PC-9 (cell line): Measurements from ENCODE around the gene RALGAPB. TPM values are rescaled to one million over a fixed set of nuclear protein-coding genes. Genes with fewer than 3 reads are reported as not detected.

Source experiments
- BruUV-seq: library from RNA; stranded (reverse); fragments of 400-500 nt; replicated peaks from 2 replicates; lab custom pipeline; 2021; lab: Mats Ljungman, UMichigan
- CTCF ChIA-PET: fragments of 300-600 bp; sonication (Branson Sonifier 250); formaldehyde crosslinking; loops from one replicate; lab custom pipeline; 2022; ENCODE audit warnings: antibody characterized with exemption; lab: Charles Lee
- POLR2A ChIA-PET: fragments of 300-600 bp; sonication (Branson Sonifier 250); formaldehyde crosslinking; loops from one replicate; lab custom pipeline; 2022; ENCODE audit warnings: antibody characterized with exemption; ENCODE audit not compliant: unreplicated experiment; lab: Charles Lee
- DNase-seq, 2 experiments: peaks; one replicate each; pipeline versions ENCODE4 v3.0.0 to v3.0.0-alpha.2; 2015 to 2022; ENCODE audit warnings: mixed read lengths in 1 of 2
- H2AFZ ChIP-seq: fragments of 200-600 bp; sonication (generic); 2 replicates; pipeline ENCODE4 v1.8.1; 2017; ENCODE audit warnings: antibody characterized with exemption
- H3F3A ChIP-seq: fragments of 200-600 bp; sonication (generic); 2 replicates; pipeline ENCODE4 v1.8.1; 2017; ENCODE audit warnings: antibody characterized with exemption, mild to moderate bottlenecking, low read depth; ENCODE audit not compliant: insufficient read depth
- H3K27ac ChIP-seq: fragments of 200-600 bp; sonication (generic); 2 replicates; pipeline ENCODE4 v1.6.1; 2016; ENCODE audit warnings: mixed run types
- H3K27me3 ChIP-seq: fragments of 200-600 bp; sonication (generic); 2 replicates; pipeline ENCODE4 v1.6.1; 2016; ENCODE audit warnings: low read depth, mixed run types; ENCODE audit not compliant: insufficient read depth
- H3K36me3 ChIP-seq: fragments of 200-600 bp; sonication (generic); 2 replicates; pipeline ENCODE4 v1.6.1; 2016; ENCODE audit warnings: low read depth, mixed run types
- H3K4me1 ChIP-seq: fragments of 200-600 bp; sonication (generic); replicated peaks from 2 replicates; pipeline ENCODE4 v1.6.1; 2016; ENCODE audit warnings: mixed run types; ENCODE audit not compliant: insufficient read depth
- H3K4me2 ChIP-seq: fragments of 200-600 bp; sonication (generic); 2 replicates; pipeline ENCODE4 v1.6.1; 2017; ENCODE audit warnings: mixed run types
- H3K4me3 ChIP-seq: fragments of 200-600 bp; sonication (generic); 2 replicates; pipeline ENCODE4 v1.6.1; 2016; ENCODE audit warnings: mixed run types
- H3K79me2 ChIP-seq: fragments of 200-600 bp; sonication (generic); 2 replicates; pipeline ENCODE4 v1.6.1; 2017; ENCODE audit warnings: low read depth, mixed run types
- H3K9me2 ChIP-seq: fragments of 200-600 bp; sonication (generic); 2 replicates; pipeline ENCODE4 v1.8.1; 2017; ENCODE audit warnings: mild to moderate bottlenecking; ENCODE audit not compliant: insufficient read depth
- H3K9me3 ChIP-seq: fragments of 200-600 bp; sonication (generic); 2 replicates; pipeline ENCODE4 v1.8.1; 2016; ENCODE audit warnings: low read depth; ENCODE audit not compliant: insufficient read depth
- H4K20me1 ChIP-seq: fragments of 200-600 bp; sonication (generic); 2 replicates; pipeline ENCODE4 v1.8.1; 2017; ENCODE audit not compliant: insufficient read depth
- EZH2 ChIP-seq: fragments of 200-600 bp; sonication (generic); IDR thresholded peaks from 2 replicates; pipeline ENCODE4 v1.8.0; 2017; ENCODE audit warnings: antibody characterized with exemption, low read depth
- intact Hi-C: fragments of 100-400 bp; cut with micrococcal nuclease; formaldehyde crosslinking; loops from one replicate; pipeline ENCODE4 v1.10.0; 2022; ENCODE audit not compliant: unreplicated experiment
- total RNA-seq: library from RNA; stranded (reverse); gene quantifications from 2 replicates; pipeline ENCODE4 v1.2.3, GENCODE V29; 2021
- TF ChIP-seq, protein P1 (sequence below): fragments of 200-600 bp; sonication (generic); conservative IDR thresholded peaks from 2 replicates; pipeline ENCODE4 v1.6.1; 2017; ENCODE audit warnings: mixed run types, antibody characterized with exemption, mild to moderate bottlenecking, moderate library complexity

The RALGAPB gene
- total RNA-seq, 1 experiment from 2014 or later = 40.2 TPM

DNA sequence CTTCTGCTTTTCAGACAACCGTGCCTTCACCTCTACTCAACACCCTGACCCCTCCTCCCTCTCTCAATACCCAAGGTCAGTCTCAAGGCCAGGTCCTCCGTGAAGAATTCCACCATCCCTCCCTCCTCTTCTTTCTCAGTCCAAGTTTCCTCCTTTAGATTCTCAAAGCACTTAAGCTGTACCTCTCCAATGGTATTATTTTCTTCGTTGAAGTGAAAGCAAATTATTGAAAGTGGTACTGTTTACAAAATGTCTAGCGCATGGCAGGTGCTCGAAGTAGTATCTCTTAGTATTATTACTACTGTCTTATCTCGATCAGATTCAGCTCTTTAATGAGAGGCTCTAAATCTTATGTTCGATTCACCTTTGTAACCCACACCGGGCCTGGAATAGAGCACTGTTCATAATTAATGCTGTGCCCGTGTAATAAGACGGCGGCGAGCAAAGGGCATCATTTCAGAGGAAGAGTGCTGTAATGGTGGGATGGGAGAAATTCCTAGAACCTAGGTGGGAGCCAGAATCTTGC, 593 bp upstream of the RALGAPB start:
- Histone ChIP-seq H3K4me2 (peak overlapping the region; percentile 80), H3K27ac (peak overlapping the region; percentile 32), H3K79me2 (peaks cover 41% of the 10 kb centered on the region), H3K36me3 (no peaks in the 10 kb centered on the region), H3K9me2 (no peaks in the 10 kb centered on the region), H4K20me1 (peaks cover 36% of the 10 kb centered on the region), H3K27me3 (no peaks in the 10 kb centered on the region), H3K9me3 (no peaks in the 10 kb centered on the region), H3K4me1 (peaks cover 28% of the 10 kb centered on the region), H2AFZ (peak overlapping the region; percentile 91), H3F3A (peaks cover 14% of the 10 kb centered on the region), H3K4me3 (peak overlapping the region; percentile 88)
- intact Hi-C loops = loop anchor here (1.0 kb wide), 2 partner anchors 26 to 37 kb away; partner anchors contain the start of gene SNHG17
- ChIA-PET CTCF (interaction anchor here (0.6 to 3.0 kb wide), 5 partner anchors 14 to 134 kb away, joined by 3 to 27 read pairs (median 10); partner anchors contain the start of gene SNHG17), POLR2A (interaction anchor here (0.6 to 2.2 kb wide), 4 partner anchors 14 to 37 kb away, joined by 3 to 33 read pairs (median 10); partner anchors contain the start of gene SNHG17)
- DNase-seq = no peak
- TF ChIP-seq, protein P1, sequence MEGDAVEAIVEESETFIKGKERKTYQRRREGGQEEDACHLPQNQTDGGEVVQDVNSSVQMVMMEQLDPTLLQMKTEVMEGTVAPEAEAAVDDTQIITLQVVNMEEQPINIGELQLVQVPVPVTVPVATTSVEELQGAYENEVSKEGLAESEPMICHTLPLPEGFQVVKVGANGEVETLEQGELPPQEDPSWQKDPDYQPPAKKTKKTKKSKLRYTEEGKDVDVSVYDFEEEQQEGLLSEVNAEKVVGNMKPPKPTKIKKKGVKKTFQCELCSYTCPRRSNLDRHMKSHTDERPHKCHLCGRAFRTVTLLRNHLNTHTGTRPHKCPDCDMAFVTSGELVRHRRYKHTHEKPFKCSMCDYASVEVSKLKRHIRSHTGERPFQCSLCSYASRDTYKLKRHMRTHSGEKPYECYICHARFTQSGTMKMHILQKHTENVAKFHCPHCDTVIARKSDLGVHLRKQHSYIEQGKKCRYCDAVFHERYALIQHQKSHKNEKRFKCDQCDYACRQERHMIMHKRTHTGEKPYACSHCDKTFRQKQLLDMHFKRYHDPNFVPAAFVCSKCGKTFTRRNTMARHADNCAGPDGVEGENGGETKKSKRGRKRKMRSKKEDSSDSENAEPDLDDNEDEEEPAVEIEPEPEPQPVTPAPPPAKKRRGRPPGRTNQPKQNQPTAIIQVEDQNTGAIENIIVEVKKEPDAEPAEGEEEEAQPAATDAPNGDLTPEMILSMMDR = no peak
- no peak for TF ChIP-seq EZH2
- BruUV-seq = TSS peak; percentile 88

DNA sequence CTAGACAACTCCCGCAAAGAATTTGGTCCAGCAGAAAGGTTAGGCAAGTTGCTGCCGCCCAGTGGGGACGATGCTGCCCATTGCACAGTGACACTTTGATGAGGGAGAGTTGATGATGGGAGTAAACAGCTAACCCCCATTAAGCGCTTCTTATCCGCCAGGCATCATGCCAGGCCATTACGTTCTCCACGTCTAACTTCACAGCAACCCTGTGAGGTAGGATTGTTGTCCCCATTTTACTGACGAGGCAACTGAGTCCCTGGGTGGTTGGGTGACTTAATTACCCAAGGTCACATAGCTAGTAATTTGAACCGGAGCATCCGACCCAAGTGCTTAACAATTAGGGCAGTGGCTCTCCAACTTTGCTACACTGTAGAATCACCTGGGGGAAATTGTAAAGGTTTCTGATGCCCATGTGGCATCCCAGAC, 738 bp downstream of the RALGAPB start:
- TF ChIP-seq, protein P1 = no peak
- TF ChIP-seq EZH2 = no peak
- H3K4me2 ChIP-seq = peak overlapping the region; percentile 80
- POLR2A ChIA-PET = interaction anchor here (0.5 to 2.2 kb wide), 3 partner anchors 38 to 126 kb away, joined by 4 to 33 read pairs (median 6); partner anchors contain the start of gene SNHG17
- H3K9me2 ChIP-seq = no peaks in the 10 kb centered on the region
- CTCF ChIA-PET = interaction anchor here (0.8 to 3.0 kb wide), 4 partner anchors 13 to 39 kb away, joined by 3 to 27 read pairs (median 4); partner anchors contain the start of gene SNHG17
- H4K20me1 ChIP-seq = peaks cover 48% of the 10 kb centered on the region
- peak overlapping the region; percentile 79 for H2AFZ ChIP-seq
- no peak for DNase-seq
- H3K27me3 ChIP-seq = no peaks in the 10 kb centered on the region
- peaks cover 14% of the 10 kb centered on the region for H3F3A ChIP-seq
- intact Hi-C loops = no loop called here
- peak overlapping the region; percentile 62 for H3K27ac ChIP-seq
- H3K4me1 ChIP-seq = peaks cover 28% of the 10 kb centered on the region
- BruUV-seq = TSS peak; percentile 22
- no peaks in the 10 kb centered on the region for H3K9me3 ChIP-seq
- H3K36me3 ChIP-seq = no peaks in the 10 kb centered on the region
- peaks cover 54% of the 10 kb centered on the region for H3K79me2 ChIP-seq
- peak overlapping the region; percentile 88 for H3K4me3 ChIP-seq

DNA sequence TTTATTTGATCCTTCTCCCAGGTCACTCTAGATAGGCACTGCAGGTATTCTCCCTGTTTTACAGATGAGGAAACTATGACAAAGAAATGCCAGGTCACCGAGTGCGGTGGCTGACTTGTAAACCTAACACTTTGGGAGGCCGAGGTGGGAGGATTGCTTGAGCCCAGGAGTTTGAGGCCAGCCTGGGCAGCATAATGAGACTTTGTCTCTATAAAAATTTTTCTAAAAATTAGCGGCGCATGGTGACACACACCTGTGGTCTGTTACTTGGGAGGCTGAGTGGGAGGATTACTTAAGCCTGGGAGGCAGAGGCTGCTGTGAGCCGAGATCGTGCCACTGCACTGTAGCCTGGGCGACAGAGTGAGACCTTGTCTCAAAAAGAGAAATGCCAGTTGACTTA, 5.1 kb downstream of the RALGAPB start:
- ChIA-PET CTCF (interaction anchor here (0.5 kb wide), 1 partner anchor 1366 kb away, joined by 3 read pairs; no protein-coding TSS in a partner anchor), POLR2A (no interaction called here)
- peaks cover 88% of the 10 kb centered on the region for H3K79me2 ChIP-seq
- no peak overlapping the region for H3K27ac ChIP-seq
- intact Hi-C loops = no loop called here
- H3K9me3 ChIP-seq = no peaks in the 10 kb centered on the region
- H3K4me2 ChIP-seq = no peak overlapping the region
- H3K4me3 ChIP-seq = no peak overlapping the region
- H3K4me1 ChIP-seq = peaks cover 19% of the 10 kb centered on the region
- H3K36me3 ChIP-seq = peaks cover 10% of the 10 kb centered on the region; the same call in 1 of the 2 replicates
- peaks cover 80% of the 10 kb centered on the region for H4K20me1 ChIP-seq
- no TSS peak for BruUV-seq
- H2AFZ ChIP-seq = no peak overlapping the region
- no peaks in the 10 kb centered on the region for H3F3A ChIP-seq
- DNase-seq = no peak
- no peak for TF ChIP-seq EZH2
- TF ChIP-seq, protein P1 = no peak
- no peaks in the 10 kb centered on the region for H3K9me2 ChIP-seq
- H3K27me3 ChIP-seq = no peaks in the 10 kb centered on the region
